RWPE2 (cell line): Measurements from ENCODE around the gene DALRD3.

Source experiments
- ATAC-seq: fragments of 200-7000 bp; cut with Tn5 transposase; 3 replicates; pipeline ENCODE4 v1.9.1; 2021; ENCODE audit warnings: low read depth
- DNase-seq: peaks from one replicate; pipeline ENCODE4 v3.0.0-alpha.2; 2020; ENCODE audit warnings: low spot score
- H3K27ac ChIP-seq: fragments of 450-650 bp; 2 replicates; pipeline ENCODE4 v1.5.1; 2017; ENCODE audit warnings: mild to moderate bottlenecking; ENCODE audit not compliant: poor library complexity, severe bottlenecking
- H3K27me3 ChIP-seq: fragments of 250-450 bp; sonication (Bioruptor Pico); 2 replicates; pipeline ENCODE4 v1.5.1; 2021; ENCODE audit warnings: mild to moderate bottlenecking, moderate library complexity; ENCODE audit not compliant: insufficient read depth, poor library complexity, severe bottlenecking
- H3K36me3 ChIP-seq: fragments of 250-450 bp; sonication (Bioruptor Pico); 2 replicates; pipeline ENCODE4 v1.5.1; 2020; ENCODE audit warnings: low read depth, mild to moderate bottlenecking, moderate library complexity
- H3K4me1 ChIP-seq: fragments of 250-450 bp; sonication (Bioruptor Pico); 2 replicates; pipeline ENCODE4 v1.5.1; 2021; ENCODE audit warnings: mild to moderate bottlenecking, moderate library complexity; ENCODE audit not compliant: insufficient read depth, poor library complexity, severe bottlenecking
- H3K4me3 ChIP-seq: fragments of 250-450 bp; sonication (Bioruptor Pico); 2 replicates; pipeline ENCODE4 v1.5.1; 2021; ENCODE audit warnings: mild to moderate bottlenecking, moderate library complexity; ENCODE audit not compliant: severe bottlenecking
- H3K9me3 ChIP-seq: fragments of 250-450 bp; sonication (Bioruptor Pico); 2 replicates; pipeline ENCODE4 v1.5.1; 2021; ENCODE audit warnings: mild to moderate bottlenecking, moderate library complexity; ENCODE audit not compliant: severe bottlenecking
- CTCF ChIP-seq: fragments of 450-650 bp; IDR thresholded peaks from one replicate; pipeline ENCODE4 v1.5.1; 2017; ENCODE audit warnings: mild to moderate bottlenecking, moderate library complexity; ENCODE audit not compliant: poor library complexity, severe bottlenecking

Gene DALRD3

GRCh38 chr3:48982016-48982415, 36.4 kb downstream of the DALRD3 start:
- no peaks in the 10 kb centered on the region for H3K4me1 ChIP-seq
- no peak for TF ChIP-seq CTCF
- no peak overlapping the region for H3K27ac ChIP-seq
- DNase-seq: no peak
- no peaks in the 10 kb centered on the region for H3K9me3 ChIP-seq
- H3K27me3 ChIP-seq: no peaks in the 10 kb centered on the region
- peaks cover 63% of the 10 kb centered on the region for H3K36me3 ChIP-seq
- no peak overlapping the region for H3K4me3 ChIP-seq
- no peak for ATAC-seq

- DNase-seq: no peak
These were observed 38.1 kb downstream of the DALRD3 start for GRCh38 chr3:48980295-48980694.

GRCh38 chr3:48979451-48979850, 38.9 kb downstream of the DALRD3 start:
- no peak for ATAC-seq
- DNase-seq: no peak

More at GRCh38 chr3:48980295-48980694, 38.1 kb downstream of the DALRD3 start:
- peaks cover 80% of the 10 kb centered on the region for H3K36me3 ChIP-seq
- H3K4me1 ChIP-seq: no peaks in the 10 kb centered on the region
- no peaks in the 10 kb centered on the region for H3K27me3 ChIP-seq
- H3K4me3 ChIP-seq: no peak overlapping the region
- no peak overlapping the region for H3K27ac ChIP-seq
- ATAC-seq: no peak
- no peak for TF ChIP-seq CTCF
- H3K9me3 ChIP-seq: no peaks in the 10 kb centered on the region

GRCh38 chr3:48974076-48974864, 44.1 kb downstream of the DALRD3 start:
- Histone ChIP-seq H3K36me3 (peaks cover 94% of the 10 kb centered on the region), H3K27me3 (no peaks in the 10 kb centered on the region), H3K4me3 (no peak overlapping the region), H3K4me1 (peaks cover 10% of the 10 kb centered on the region), H3K27ac (no peak overlapping the region), H3K9me3 (no peaks in the 10 kb centered on the region)
- ATAC-seq (no peak), DNase-seq (no peak)
- no peak for TF ChIP-seq CTCF

More at GRCh38 chr3:48979451-48979850, 38.9 kb downstream of the DALRD3 start:
- Histone ChIP-seq H3K4me3 (no peak overlapping the region), H3K27ac (no peak overlapping the region), H3K4me1 (no peaks in the 10 kb centered on the region), H3K36me3 (peaks cover 84% of the 10 kb centered on the region), H3K27me3 (no peaks in the 10 kb centered on the region), H3K9me3 (no peaks in the 10 kb centered on the region)
- TF ChIP-seq CTCF: no peak

- DNase-seq (no peak), ATAC-seq (no peak)
- H3K27ac ChIP-seq: no peak overlapping the region
- H3K27me3 ChIP-seq: no peaks in the 10 kb centered on the region
- H3K4me1 ChIP-seq: peaks cover 10% of the 10 kb centered on the region
- no peak overlapping the region for H3K4me3 ChIP-seq
- H3K36me3 ChIP-seq: peaks cover 91% of the 10 kb centered on the region
- no peaks in the 10 kb centered on the region for H3K9me3 ChIP-seq
- no peak for TF ChIP-seq CTCF
These were observed 47.8 kb downstream of the DALRD3 start for GRCh38 chr3:48970586-48970985.
